VCaP (cell line): ENCODE measurements around the gene HEATR9.

ENCODE experiments used
- H3K27ac ChIP-seq: fragments of 450-650 bp; 2 replicates; pipeline ENCODE4 v1.5.1; 2017
- TF ChIP-seq, protein P1 (sequence below): fragments of 450-650 bp; conservative IDR thresholded peaks from 2 replicates; pipeline ENCODE4 v1.5.1; 2017; ENCODE audit warnings: mild to moderate bottlenecking, moderate library complexity

Gene HEATR9

DNA sequence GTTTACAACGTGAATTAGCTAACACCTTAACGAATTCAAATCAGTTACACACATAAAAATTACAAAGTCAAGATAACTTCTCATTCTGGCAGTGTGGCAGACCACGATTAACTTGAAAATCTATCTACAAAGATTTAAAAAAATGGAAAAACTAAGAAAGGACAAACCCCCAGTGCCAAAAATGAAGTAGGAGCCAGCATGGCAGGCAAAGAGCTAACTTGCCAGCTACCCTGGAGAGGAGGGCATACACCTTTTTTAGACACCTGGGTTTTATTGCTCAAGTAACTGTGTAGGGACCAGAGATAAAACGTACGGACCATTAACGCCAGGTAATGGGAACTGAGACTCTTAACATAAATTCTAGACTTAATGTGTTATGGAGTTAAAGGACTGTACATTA lies 56.9 kb downstream of the HEATR9 start:
- no peak overlapping the region for H3K27ac ChIP-seq
- TF ChIP-seq, protein P1, sequence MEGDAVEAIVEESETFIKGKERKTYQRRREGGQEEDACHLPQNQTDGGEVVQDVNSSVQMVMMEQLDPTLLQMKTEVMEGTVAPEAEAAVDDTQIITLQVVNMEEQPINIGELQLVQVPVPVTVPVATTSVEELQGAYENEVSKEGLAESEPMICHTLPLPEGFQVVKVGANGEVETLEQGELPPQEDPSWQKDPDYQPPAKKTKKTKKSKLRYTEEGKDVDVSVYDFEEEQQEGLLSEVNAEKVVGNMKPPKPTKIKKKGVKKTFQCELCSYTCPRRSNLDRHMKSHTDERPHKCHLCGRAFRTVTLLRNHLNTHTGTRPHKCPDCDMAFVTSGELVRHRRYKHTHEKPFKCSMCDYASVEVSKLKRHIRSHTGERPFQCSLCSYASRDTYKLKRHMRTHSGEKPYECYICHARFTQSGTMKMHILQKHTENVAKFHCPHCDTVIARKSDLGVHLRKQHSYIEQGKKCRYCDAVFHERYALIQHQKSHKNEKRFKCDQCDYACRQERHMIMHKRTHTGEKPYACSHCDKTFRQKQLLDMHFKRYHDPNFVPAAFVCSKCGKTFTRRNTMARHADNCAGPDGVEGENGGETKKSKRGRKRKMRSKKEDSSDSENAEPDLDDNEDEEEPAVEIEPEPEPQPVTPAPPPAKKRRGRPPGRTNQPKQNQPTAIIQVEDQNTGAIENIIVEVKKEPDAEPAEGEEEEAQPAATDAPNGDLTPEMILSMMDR = no peak

GRCh38 chr17:35809855-35810461 lies 58.7 kb downstream of the HEATR9 start:
- TF ChIP-seq, protein P1 = no peak

DNA sequence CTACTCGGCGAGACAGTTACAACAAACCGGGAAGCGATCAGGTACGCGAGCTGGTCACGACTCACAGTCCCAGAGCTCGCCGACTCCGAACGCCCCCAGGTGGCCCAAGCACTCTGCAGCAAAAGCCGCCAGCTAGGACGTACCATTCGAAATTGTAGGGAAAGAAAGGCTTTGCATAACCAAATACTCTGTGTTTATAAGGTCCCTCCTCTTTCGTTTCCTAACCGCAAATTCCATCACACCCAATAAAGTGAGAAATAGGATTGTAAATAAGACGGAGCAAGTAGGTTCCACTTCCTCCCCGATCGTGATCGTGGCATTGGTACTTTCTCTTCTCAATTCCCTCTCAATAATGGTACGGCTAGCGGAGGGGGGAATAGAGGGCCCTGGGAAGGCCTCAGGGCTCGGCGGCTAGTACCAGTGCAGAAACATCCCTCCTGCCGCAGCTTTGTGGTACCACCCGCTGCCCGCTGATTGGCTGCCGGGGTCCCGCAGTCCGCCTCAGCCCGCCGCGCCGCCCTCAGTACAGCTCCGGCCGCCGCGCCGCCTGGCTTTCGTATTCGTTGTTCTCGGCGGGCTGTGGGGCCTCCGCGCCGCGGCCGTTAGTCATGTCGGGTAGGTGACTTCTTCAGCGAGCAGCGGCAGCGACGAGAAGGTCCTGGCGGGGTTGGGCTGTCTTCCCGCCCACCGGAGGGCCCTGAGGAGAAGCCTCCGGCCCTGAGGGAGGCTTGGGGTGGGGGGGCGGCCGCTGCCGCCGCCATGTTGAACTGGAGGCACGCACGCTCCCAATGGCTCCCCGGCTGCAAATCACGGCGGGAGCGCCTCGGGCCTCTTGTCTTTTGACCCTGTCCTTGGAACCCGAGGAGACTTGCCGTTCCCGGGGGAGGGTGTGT lies 59.5 kb downstream of the HEATR9 start, which contains the start of gene TAF15:
Gene TAF15 (plus strand): TSS at position 523 of the 893 bp plus-strand sequence. CDS start 86 bp downstream, at position 609.
- TF ChIP-seq, protein P1 = peak; percentile 98
- peak within 1 kb of the TSS; percentile 98 for H3K27ac ChIP-seq

More at GRCh38 chr17:35809855-35810461, 58.7 kb downstream of the HEATR9 start:
- H3K27ac ChIP-seq = peak overlapping the region; percentile 98

- H3K27ac ChIP-seq = peak overlapping the region; percentile 98
- TF ChIP-seq, protein P1 = no peak
These were observed 60.3 kb downstream of the HEATR9 start for GRCh38 chr17:35808240-35808961.

DNA sequence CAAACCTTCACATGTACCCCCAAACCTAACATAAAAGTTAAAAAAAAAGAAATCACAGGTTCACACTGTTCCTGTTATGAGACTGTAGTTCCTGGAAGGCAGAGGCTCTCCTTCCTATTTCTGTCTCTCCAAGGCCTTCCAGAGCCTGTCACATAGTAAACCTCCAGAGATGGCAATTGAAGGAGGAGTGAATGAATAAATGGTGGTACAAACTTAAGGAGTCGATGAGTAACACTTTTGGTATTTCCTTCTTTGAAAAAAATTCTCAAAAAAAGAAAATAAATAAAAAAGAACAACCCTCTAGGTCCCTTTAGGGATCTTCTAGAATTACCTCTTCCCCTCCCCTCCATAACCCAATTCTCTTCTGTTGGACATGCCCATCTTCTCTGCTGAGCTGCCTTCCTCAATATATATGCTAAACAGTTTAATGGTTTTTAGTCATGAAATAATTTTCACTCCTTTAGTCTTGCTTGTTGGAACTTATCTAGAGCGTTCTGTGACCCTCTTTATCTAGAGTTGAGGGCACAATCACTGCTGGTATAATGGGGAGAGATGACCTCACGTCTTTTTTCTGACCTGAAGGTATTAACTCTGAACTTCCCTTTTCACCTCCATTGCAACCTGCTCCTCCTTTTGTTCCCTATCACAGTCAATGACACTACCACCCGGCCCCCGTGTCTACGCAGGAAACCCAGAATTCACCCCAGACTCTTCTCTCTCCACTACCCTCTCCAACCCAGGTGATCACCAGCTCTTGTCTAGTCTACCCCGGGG lies 61.1 kb downstream of the HEATR9 start:
- H3K27ac ChIP-seq = peak overlapping the region; percentile 98
- TF ChIP-seq, protein P1 = no peak
